GM21723 (cell line): Measurements from ENCODE around the gene C5orf58.
A peak's percentile ranks its signal among the peaks of the same experiment; 100 is the strongest.

ENCODE experiments used
- ATAC-seq: cut with Tn5 transposase; IDR thresholded peaks from one replicate; pipeline ENCODE4 v1.9.1; 2021; ENCODE audit warnings: mild to moderate bottlenecking, moderate library complexity; ENCODE audit not compliant: unreplicated experiment

The C5orf58 gene, protein sequence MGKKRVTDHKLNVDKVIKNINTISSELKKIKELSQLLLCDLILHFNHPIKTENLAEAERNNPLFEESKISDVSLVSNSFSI

GRCh38 chr5:170232786-170233185, at the start of gene C5orf58:
Gene C5orf58, plus strand, starts transcription at chr5:170232985. Its CDS starts 1,992 bp downstream, at chr5:170234977.
- no peak for ATAC-seq

- peak; percentile 84 for ATAC-seq
These were observed 48.7 kb upstream of the C5orf58 start for GRCh38 chr5:170183816-170184687.

GRCh38 chr5:170184737-170185136, 48.0 kb upstream of the C5orf58 start:
- ATAC-seq: no peak

DNA sequence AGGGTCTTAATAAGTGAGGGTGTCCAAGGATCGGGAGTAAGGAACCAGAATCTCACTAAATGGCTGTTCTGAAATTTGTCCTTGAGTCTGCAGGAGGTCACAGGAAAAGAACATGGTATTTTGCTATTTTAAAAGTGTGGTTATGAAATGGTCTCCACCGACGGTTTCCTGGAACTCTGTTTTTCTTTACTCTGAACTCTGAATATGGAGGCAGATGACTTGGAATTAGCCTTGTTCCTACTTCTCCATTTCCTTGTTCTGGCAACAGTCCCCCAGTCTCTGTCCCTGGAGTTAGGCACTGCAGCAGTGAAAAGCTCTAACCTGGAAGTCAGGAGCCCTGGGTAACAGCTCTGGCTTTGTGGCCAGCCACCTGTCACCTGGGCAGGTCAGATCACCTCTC, 46.6 kb upstream of the C5orf58 start:
- ATAC-seq: no peak

- no peak for ATAC-seq
These were observed 45.9 kb upstream of the C5orf58 start for GRCh38 chr5:170186856-170187255.

GRCh38 chr5:170190436-170191134, 42.2 kb upstream of the C5orf58 start:
- no peak for ATAC-seq

DNA sequence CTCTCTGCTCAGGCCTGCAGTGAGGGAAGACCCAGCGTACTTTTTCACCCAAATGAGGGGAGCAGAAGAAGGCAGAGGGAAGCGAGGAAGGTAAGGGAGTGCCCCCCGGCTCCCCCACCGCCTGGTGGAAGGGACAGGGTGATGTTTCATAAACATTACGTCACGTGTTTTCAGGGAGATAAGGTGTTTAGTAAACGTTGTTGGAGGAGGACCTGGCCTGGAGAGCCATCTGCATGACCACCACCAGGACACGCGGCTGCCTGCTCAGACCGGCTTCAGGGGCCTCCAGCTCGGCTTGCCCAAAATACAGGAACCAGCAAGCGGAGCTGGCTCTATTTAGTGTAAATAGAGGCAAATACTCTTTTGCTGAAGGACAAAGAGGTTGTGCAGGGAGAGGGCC, 40.0 kb upstream of the C5orf58 start:
- no peak for ATAC-seq

GRCh38 chr5:170195961-170196360, 36.8 kb upstream of the C5orf58 start:
- no peak for ATAC-seq

GRCh38 chr5:170200876-170201275, 31.9 kb upstream of the C5orf58 start:
- ATAC-seq: no peak

DNA sequence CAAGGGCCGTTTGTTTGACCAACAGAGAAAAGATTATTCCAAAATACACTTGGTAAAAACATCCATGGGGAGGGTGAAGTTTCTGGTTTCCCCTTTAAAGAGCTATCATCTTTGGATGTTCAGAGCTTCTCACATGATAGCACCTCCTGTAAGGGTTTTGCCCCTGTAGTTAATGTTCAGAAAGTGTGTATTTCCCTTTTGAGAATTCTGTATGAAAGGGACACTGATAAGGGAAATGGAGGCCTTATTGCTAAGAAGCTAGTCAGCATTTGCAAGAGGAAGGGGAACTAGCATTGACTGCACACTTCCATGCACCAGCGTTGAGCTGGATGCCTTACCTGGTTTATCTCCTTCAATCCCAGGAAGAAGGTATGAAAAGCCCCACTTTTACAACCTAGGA, 31.5 kb upstream of the C5orf58 start:
- no peak for ATAC-seq

GRCh38 chr5:170202117-170202516, 30.7 kb upstream of the C5orf58 start:
- ATAC-seq: no peak

DNA sequence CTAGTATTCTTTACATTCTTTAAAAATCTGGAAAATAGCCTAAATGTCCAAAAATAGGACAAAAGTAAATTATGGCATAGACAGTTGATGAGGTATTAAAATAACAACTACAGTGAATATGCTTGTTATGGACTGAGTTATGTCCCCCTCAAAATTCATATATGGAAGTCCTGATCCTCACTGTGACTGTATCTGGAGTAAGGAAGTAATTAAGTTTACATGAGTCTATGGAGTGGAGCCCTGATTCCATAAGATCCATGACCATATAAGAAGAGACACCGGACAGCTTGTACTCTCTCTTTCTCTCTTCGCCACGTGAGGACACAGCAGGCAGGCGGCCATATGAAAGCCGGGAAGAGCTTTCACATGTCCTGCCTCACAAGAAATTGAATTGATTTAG, 28.6 kb upstream of the C5orf58 start:
- no peak for ATAC-seq

GRCh38 chr5:170206216-170206615, 26.6 kb upstream of the C5orf58 start:
- no peak for ATAC-seq

GRCh38 chr5:170206958-170207357, 25.8 kb upstream of the C5orf58 start:
- no peak for ATAC-seq

DNA sequence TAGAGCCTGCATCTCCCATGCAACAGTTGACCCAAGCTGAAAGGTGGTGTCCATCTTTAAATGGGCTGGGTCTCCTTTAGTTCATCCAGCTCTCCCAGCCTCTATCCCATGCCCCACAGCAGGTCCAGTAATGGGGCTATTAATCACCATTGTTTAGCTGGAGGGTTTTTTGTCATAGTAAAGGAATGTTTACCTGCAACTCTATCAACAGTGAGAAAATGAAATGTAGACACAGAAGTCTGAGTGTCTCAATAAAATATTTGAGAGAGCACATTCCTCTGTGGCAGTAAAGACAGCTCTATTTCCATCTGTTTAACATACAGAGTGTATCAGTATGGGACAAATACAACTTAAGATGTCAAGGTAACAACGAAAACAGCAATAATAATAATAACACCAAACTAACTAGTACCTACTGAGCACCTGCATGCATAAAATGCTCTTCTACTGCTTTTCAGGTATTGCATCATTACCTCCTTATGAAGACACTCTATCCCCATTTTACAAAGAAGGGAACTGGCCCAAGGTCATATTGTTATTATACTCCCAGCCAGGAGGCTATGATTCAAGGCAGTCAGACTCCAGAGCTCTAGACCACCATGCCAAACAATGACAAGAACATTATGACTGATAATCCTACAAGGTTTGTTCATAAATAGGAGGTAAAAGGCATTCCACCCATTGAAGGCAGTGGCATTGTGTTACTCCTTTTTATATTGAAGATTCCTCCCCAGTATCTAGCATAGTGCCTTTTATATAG, 21.0 kb upstream of the C5orf58 start:
- no peak for ATAC-seq

DNA sequence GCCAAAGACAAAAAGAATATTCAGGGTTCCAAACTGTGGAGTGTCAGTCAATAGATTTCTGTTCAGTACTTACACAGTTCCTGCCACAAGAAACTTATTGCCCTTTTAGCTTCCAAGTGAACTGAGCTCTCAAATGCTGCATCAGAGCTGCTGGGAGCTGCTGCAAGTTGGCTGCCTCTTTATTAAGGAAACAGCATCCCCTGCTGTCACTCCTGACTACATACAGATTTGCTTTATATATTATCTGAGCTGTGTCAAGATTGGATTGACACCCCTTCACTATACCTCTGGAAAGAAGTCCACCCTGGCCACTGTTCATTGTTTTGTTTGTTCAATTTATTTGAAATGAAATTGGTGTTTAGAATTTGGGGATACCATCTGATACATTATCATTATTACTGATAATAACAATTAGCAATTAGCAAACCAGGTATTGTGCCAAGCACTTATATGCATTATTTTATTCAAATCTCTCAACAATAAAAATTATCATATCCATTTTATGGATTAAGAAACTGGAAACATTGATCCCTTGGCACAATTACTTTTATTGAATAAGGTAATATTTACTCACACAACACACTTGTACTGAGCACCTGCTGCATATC, 16.4 kb upstream of the C5orf58 start:
- no peak for ATAC-seq

DNA sequence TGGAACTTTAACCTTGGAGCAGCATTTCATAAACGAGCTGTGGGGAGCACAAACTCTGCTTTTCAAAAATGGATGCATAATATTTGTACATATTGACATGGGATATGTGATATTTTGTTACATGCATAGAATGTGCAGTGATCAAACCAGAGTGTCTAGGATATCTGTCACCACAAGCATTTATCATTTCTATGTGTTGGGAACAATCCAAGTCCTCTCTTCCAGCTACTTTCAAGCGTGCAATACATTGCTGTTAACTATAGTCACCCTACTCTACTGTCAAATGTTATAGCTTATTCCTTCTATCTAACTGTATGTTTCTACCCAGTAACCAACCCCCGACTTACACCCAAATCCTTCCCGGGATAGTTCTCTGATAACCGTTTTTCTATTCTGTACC, 15.0 kb upstream of the C5orf58 start:
- no peak for ATAC-seq

- ATAC-seq: no peak
These were observed 14.1 kb upstream of the C5orf58 start for GRCh38 chr5:170218726-170219125.

- ATAC-seq: no peak
These were observed 13.2 kb upstream of the C5orf58 start for GRCh38 chr5:170219615-170220014.

- ATAC-seq: no peak
These were observed 12.6 kb upstream of the C5orf58 start for GRCh38 chr5:170220191-170220590.

GRCh38 chr5:170221327-170221741, 11.5 kb upstream of the C5orf58 start:
- ATAC-seq: no peak
